HEK293T (cell line): ENCODE results near the gene ESRRG.

ENCODE experiments used
- BHLHE40 ChIP-seq: fragments of 450-650 bp; IDR thresholded peaks from 2 replicates; pipeline ENCODE4 v1.6.1; 2016; ENCODE audit warnings: mild to moderate bottlenecking, moderate library complexity, borderline replicate concordance
- ELF4 ChIP-seq: fragments of 450-650 bp; IDR thresholded peaks from 2 replicates; pipeline ENCODE4 v1.6.1; 2017; ENCODE audit warnings: antibody characterized with exemption
- FOXK2 ChIP-seq: fragments of 450-650 bp; IDR thresholded peaks from 2 replicates; pipeline ENCODE4 v1.6.1; 2016; ENCODE audit warnings: mild to moderate bottlenecking
- FOXM1 ChIP-seq: fragments of 450-650 bp; IDR thresholded peaks from 2 replicates; pipeline ENCODE4 v1.6.1; 2017; ENCODE audit warnings: mild to moderate bottlenecking, borderline replicate concordance
- HDGF ChIP-seq: fragments of 450-650 bp; IDR thresholded peaks from 2 replicates; pipeline ENCODE4 v1.6.1; 2017; ENCODE audit warnings: antibody characterized with exemption, borderline replicate concordance
- LEF1 ChIP-seq: fragments of 450-650 bp; IDR thresholded peaks from 2 replicates; pipeline ENCODE4 v1.6.1; 2017; ENCODE audit warnings: mild to moderate bottlenecking, borderline replicate concordance
- SP1 ChIP-seq: fragments of 450-650 bp; IDR thresholded peaks from 2 replicates; pipeline ENCODE4 v1.6.1; 2017
- SUZ12 ChIP-seq: fragments of 450-650 bp; IDR thresholded peaks from 2 replicates; pipeline ENCODE4 v1.6.1; 2016; ENCODE audit warnings: mild to moderate bottlenecking
- TARDBP ChIP-seq: fragments of 450-650 bp; IDR thresholded peaks from 2 replicates; pipeline ENCODE4 v1.6.1; 2016
- ZNF384 ChIP-seq: fragments of 450-650 bp; IDR thresholded peaks from 2 replicates; pipeline ENCODE4 v1.6.1; 2016

DNA sequence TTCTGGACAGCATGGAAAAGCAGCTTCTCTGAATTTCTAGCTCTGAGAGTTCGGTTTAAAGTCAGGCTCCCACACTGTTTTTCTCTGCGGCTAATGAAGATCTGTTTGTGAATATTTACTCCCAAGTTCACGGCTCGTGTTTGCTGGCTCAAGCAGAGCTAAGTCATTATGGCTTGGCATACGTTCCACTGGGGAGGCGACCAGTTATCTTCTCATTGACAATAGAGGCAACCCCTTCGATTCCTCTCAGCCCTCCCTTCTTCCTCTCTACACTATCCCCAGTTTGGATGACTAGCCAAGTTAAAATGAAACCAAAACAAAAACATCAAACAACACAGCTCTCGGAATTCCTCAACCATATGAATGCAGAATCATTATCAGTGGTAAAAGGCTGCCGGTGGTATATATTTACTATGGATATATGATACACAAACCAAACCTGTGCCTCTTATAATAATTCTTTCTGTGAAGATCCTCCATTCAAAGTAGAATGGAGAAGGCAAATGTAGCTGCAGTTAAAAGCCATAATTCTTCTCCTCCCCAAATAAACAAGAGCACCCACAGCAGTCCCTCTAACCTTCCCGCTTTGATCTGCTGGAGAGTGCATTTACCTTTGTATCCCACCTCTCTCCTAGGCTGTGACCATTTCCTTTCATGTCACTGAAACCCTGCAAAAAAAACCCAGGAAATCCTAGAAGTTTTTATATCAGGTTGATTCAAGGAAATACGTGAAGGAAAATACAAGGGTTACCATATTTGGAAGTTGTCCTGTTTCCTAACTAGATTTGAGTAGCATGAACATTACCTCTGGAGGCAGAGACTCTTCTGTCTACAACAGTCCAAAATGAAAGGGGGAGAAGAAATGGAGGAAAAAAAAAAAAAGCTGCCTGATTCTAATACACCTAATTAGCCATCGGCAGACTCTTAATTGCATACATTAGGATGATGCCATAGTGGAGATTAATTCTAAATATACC lies 191.7 kb downstream of the ESRRG start:
- TF ChIP-seq SUZ12 = no peak
- no peak for TF ChIP-seq BHLHE40
- no peak for TF ChIP-seq LEF1
- TF ChIP-seq FOXM1 = no peak
- no peak for TF ChIP-seq HDGF
- TF ChIP-seq FOXK2 = no peak
- TF ChIP-seq TARDBP = no peak
- no peak for TF ChIP-seq SP1
- no peak for TF ChIP-seq ZNF384
- no peak for TF ChIP-seq ELF4
